Kidney epithelial cell (primary cell): Measurements from ENCODE around the gene THAP12. TPM values are rescaled to one million over a fixed set of nuclear protein-coding genes. Genes with fewer than 3 reads are reported as not detected.

Source experiments
- DNase-seq: peaks from one replicate; pipeline ENCODE4 v3.0.0-alpha.2; 2010; ENCODE audit warnings: low read depth
- H3K27me3 ChIP-seq: 2 replicates; pipeline ENCODE4 v1.6.0; 2011; ENCODE audit warnings: low read length; ENCODE audit not compliant: control insufficient read depth, insufficient read depth
- H3K36me3 ChIP-seq: 2 replicates; pipeline ENCODE4 v1.5.1; 2011; ENCODE audit warnings: low read length; ENCODE audit not compliant: control insufficient read depth, insufficient read depth
- H3K4me3 ChIP-seq: 2 replicates; pipeline ENCODE4 v1.5.1; 2011; ENCODE audit warnings: low read depth, mild to moderate bottlenecking, control low read depth, low read length
- total RNA-seq: library from RNA; depleted of rRNA; stranded (reverse); fragments of >200 nt; gene quantifications from 2 replicates; pipeline ENCODE4 v1.2.3, GENCODE V29; 2015
- TF ChIP-seq, protein P1 (sequence below): IDR thresholded peaks from 2 replicates; pipeline ENCODE4 v1.5.1; 2011; ENCODE audit warnings: mild to moderate bottlenecking, moderate library complexity, low read length, control low read depth, inconsistent platforms; ENCODE audit not compliant: insufficient read depth, poor library complexity, severe bottlenecking

Gene THAP12
- total RNA-seq, 1 donor from 2014 or later, result 35.3 TPM

GRCh38 chr11:76337923-76338322, 43.0 kb downstream of the THAP12 start:
- Histone ChIP-seq H3K27me3 (peaks cover 2% of the 10 kb centered on the region), H3K4me3 (no peak overlapping the region), H3K36me3 (no peaks in the 10 kb centered on the region)
- DNase-seq, result no peak
- TF ChIP-seq, protein P1, sequence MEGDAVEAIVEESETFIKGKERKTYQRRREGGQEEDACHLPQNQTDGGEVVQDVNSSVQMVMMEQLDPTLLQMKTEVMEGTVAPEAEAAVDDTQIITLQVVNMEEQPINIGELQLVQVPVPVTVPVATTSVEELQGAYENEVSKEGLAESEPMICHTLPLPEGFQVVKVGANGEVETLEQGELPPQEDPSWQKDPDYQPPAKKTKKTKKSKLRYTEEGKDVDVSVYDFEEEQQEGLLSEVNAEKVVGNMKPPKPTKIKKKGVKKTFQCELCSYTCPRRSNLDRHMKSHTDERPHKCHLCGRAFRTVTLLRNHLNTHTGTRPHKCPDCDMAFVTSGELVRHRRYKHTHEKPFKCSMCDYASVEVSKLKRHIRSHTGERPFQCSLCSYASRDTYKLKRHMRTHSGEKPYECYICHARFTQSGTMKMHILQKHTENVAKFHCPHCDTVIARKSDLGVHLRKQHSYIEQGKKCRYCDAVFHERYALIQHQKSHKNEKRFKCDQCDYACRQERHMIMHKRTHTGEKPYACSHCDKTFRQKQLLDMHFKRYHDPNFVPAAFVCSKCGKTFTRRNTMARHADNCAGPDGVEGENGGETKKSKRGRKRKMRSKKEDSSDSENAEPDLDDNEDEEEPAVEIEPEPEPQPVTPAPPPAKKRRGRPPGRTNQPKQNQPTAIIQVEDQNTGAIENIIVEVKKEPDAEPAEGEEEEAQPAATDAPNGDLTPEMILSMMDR, result no peak

DNA sequence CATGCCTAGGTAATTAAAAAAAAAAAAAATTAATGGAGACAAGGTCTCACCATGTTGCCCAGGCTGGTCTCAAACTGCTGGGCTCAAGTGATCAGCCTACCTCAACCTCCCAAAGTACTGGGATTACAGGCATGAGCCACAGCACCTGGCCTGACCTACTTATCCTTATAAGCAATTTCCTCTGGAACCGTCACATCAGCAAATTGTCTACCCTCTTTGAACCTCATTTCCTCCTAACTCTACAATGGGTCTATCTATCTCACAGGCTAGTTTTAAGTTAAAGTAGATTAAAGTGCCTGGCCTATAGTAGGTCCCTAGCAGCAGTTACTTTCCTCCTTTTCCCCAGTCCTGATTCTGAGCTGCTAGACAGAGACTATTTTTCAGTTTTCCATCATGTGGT, 43.5 kb downstream of the THAP12 start:
- DNase-seq, result no peak
- Histone ChIP-seq H3K27me3 (peaks cover 2% of the 10 kb centered on the region), H3K4me3 (no peak overlapping the region), H3K36me3 (no peaks in the 10 kb centered on the region)
- TF ChIP-seq, protein P1, result no peak

DNA sequence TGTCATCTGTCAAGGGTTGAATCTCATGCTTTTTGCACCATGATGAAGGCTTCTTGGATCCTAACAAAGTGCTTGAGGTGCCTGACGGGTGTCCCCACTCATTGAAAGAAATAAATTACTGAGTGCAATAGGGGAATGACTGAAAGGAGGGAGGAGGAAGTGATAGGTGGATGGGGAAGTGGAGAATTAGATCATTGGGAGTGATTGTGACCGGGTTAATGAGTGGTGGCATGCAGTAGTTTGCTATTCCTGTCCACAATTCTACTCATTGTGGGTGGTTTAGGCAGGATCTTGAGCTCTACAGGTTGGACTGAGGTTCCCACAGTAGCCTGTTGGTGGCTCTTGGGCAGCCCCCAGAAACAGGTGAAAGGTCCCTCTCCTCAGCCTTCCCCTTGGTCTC, 44.3 kb downstream of the THAP12 start:
- TF ChIP-seq, protein P1, result no peak
- Histone ChIP-seq H3K36me3 (no peaks in the 10 kb centered on the region), H3K27me3 (peaks cover 2% of the 10 kb centered on the region), H3K4me3 (no peak overlapping the region)
- no peak for DNase-seq

DNA sequence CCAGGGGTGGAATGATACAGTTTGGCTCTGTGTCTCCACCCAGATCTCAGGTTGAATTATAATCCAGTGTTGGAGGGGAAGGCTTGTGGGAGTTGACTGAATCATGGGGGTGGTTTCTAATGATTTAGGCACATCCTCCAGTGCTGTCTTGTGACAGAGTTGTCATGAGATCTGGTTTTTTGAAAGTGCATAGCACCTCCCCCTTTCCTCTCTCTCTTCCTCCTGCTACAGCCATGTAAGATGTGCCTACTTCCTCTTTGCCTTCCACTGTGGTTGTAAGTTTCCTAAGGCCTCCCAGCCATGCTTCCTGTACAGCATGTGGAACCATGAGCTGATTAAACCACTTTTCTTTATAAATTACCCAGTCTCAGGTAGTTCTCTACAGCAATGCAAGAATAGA, 45.1 kb downstream of the THAP12 start:
- TF ChIP-seq, protein P1, result no peak
- no peak for DNase-seq
- H3K36me3 ChIP-seq, result no peaks in the 10 kb centered on the region
- H3K4me3 ChIP-seq, result no peak overlapping the region
- H3K27me3 ChIP-seq, result no peaks in the 10 kb centered on the region

DNA sequence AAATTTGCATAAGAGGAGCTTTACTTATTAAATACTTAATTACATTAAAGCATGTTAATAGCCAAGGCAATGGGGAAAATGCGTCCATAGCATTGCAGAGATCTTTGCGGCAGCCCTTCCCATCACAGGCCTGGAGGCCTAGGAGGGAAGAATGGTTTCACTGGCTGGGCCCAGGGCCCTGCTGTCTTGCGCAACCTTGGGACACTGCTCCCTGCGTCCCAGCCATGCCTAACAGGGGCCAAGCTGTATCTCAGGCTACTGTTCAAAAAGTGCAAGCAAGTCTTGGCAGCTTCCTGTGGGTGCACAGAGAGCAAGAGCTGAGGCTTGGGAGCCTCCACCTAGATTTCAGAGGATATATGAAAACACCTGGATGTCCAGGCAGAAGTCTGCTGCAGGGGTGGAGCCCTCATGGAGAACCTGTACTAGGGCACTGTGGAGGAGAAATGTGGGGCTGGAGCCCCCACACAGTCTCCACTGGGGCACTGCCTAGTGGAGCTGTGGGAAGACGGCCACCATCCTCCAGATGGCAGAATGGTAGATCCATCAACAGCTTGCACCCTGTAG, 46.0 kb downstream of the THAP12 start:
- no peaks in the 10 kb centered on the region for H3K27me3 ChIP-seq
- DNase-seq, result no peak
- TF ChIP-seq, protein P1, result no peak

DNA sequence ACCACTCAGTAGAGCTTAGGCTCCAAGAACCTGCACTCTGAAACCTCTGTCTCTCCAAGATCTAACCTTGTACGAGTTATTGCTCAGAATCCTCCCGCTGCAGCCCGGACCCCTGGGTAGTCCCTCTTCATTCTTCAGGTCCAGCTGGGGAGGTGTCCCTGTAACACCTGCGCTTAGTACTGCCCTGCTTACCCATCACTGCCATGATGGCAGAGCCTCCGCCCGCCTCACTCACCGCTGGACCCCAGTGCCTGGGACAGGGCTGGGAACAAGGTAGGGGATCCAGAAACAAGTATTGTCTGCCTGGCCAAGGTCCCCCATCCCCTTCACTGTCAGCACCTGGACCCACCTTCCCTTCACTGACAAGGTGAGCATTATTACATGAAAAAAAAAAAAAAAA, 50.3 kb downstream of the THAP12 start:
- Histone ChIP-seq H3K4me3 (no peak overlapping the region), H3K36me3 (no peaks in the 10 kb centered on the region), H3K27me3 (no peaks in the 10 kb centered on the region)
- TF ChIP-seq, protein P1, result no peak
- no peak for DNase-seq

More for the DNA sequence above, 46.0 kb downstream of the THAP12 start:
- no peak overlapping the region for H3K4me3 ChIP-seq
- no peaks in the 10 kb centered on the region for H3K36me3 ChIP-seq
